Raji (cell line): ENCODE data around the gene CPT1B.

Source experiments
- POLR2A ChIP-seq: IDR thresholded peaks from 2 replicates; pipeline ENCODE4 v1.6.1; 2011; ENCODE audit warnings: low read depth, low read length, control low read depth; ENCODE audit not compliant: insufficient read depth

Gene CPT1B

GRCh38 chr22:50581950-50582492 lies 3.8 kb upstream of the CPT1B start:
- no peak for TF ChIP-seq POLR2A

- TF ChIP-seq POLR2A = no peak
Measured at GRCh38 chr22:50581031-50581949, 3.1 kb upstream of the CPT1B start.

GRCh38 chr22:50579752-50580151 lies 1.5 kb upstream of the CPT1B start:
- no peak for TF ChIP-seq POLR2A

GRCh38 chr22:50578776-50579310 lies 616 bp upstream of the CPT1B start:
- TF ChIP-seq POLR2A = no peak

- TF ChIP-seq POLR2A = no peak
Measured at GRCh38 chr22:50577697-50577986, 585 bp downstream of the CPT1B start.

GRCh38 chr22:50576806-50577696 lies 1.2 kb downstream of the CPT1B start:
- TF ChIP-seq POLR2A = no peak

GRCh38 chr22:50576070-50576469 lies 2.2 kb downstream of the CPT1B start:
- no peak for TF ChIP-seq POLR2A

GRCh38 chr22:50575426-50575941 lies 2.7 kb downstream of the CPT1B start:
- no peak for TF ChIP-seq POLR2A

- TF ChIP-seq POLR2A = no peak
Measured at GRCh38 chr22:50574383-50574755, 3.9 kb downstream of the CPT1B start.

- TF ChIP-seq POLR2A = no peak
Measured at GRCh38 chr22:50573491-50574382, 4.5 kb downstream of the CPT1B start.

- no peak for TF ChIP-seq POLR2A
Measured at GRCh38 chr22:50572965-50573364, 5.3 kb downstream of the CPT1B start.

GRCh38 chr22:50571264-50572175 lies 6.7 kb downstream of the CPT1B start:
- no peak for TF ChIP-seq POLR2A

GRCh38 chr22:50570861-50571260 lies 7.4 kb downstream of the CPT1B start:
- no peak for TF ChIP-seq POLR2A
